ENCODE results near the gene GNAI2. TPM values are rescaled to one million over a fixed set of nuclear protein-coding genes. Genes with fewer than 3 reads are reported as not detected.

GNAI2 gene
- polyA plus RNA-seq, 1 donor (not counting 4 experiments of a cell fraction or from before 2014, with no cell fraction given) = 268 TPM

DNA sequence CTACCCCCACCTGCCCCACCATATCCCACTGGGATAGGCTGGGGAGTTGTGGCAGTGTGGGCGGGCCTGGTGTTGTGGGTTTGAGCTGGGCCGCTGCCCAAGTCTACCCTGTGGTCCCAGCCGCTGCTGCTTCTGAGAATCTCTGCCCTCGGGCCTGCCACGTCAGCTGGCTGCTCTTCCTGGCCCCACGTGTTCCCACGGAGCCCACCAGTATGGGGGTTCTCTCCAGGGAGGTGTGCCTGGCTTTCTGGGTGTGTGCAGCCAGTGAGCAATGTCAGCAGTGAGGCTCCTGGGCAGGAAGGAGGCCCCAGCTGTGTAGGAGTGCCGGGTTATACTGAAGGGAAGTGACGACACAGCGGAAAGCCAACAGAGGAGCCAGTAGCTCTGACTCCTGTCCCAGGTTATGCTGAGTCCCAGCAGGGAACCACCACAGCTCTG lies 10.5 kb downstream of the GNAI2 start:
- Histone ChIP-seq H4K20me1 (ENCODE audit: control insufficient read depth, extremely low read depth, insufficient read depth, low read length) (peaks cover 15% of the 10 kb centered on the region), H3K9me3 (ENCODE audit: control insufficient read depth, low read depth, low read length) (no peaks in the 10 kb centered on the region), H3K9ac (ENCODE audit: control insufficient read depth, extremely low read depth, insufficient read depth, low read length) (peak overlapping the region; percentile 76), H3K9me1 (ENCODE audit: control insufficient read depth, extremely low read depth, insufficient read depth, low read length) (peaks cover 1% of the 10 kb centered on the region), H3K27ac (ENCODE audit: control insufficient read depth, insufficient read depth, low read length) (peak overlapping the region; percentile 86), H3K4me1 (ENCODE audit: control insufficient read depth, extremely low read depth, insufficient read depth, low read length) (peaks cover 70% of the 10 kb centered on the region), H3K27me3 (ENCODE audit: control insufficient read depth, extremely low read depth, insufficient read depth, low read length) (no peaks in the 10 kb centered on the region), H3K36me3 (ENCODE audit: control insufficient read depth in 2 of 2, extremely low read depth in 1 of 2, insufficient read depth in 2 of 2, low read length in 2 of 2) (peaks cover 13 to 28% of the 10 kb centered on the region in 2 experiments), H3K4me2 (ENCODE audit: control insufficient read depth, extremely low read depth, insufficient read depth, low read depth, low read length) (peak overlapping the region; percentile 85), H2AFZ (ENCODE audit: control insufficient read depth, low read length) (no peak overlapping the region), H3K4me3 (ENCODE audit: control insufficient read depth in 2 of 3, extremely low read depth in 1 of 3, insufficient read depth in 2 of 3, low read depth in 1 of 3, low read length in 3 of 3) (peak overlapping the region in 1 of 3 experiments; percentile 61), H3K79me2 (ENCODE audit: control insufficient read depth, insufficient read depth, low read length) (peaks cover 82% of the 10 kb centered on the region)
- DNase-seq (ENCODE audit: low read depth, low spot score) (peak; percentile 96), FAIRE-seq (peak; percentile 93)
- TF ChIP-seq, protein P1, sequence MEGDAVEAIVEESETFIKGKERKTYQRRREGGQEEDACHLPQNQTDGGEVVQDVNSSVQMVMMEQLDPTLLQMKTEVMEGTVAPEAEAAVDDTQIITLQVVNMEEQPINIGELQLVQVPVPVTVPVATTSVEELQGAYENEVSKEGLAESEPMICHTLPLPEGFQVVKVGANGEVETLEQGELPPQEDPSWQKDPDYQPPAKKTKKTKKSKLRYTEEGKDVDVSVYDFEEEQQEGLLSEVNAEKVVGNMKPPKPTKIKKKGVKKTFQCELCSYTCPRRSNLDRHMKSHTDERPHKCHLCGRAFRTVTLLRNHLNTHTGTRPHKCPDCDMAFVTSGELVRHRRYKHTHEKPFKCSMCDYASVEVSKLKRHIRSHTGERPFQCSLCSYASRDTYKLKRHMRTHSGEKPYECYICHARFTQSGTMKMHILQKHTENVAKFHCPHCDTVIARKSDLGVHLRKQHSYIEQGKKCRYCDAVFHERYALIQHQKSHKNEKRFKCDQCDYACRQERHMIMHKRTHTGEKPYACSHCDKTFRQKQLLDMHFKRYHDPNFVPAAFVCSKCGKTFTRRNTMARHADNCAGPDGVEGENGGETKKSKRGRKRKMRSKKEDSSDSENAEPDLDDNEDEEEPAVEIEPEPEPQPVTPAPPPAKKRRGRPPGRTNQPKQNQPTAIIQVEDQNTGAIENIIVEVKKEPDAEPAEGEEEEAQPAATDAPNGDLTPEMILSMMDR (optimal IDR thresholded peaks at IDR 0.05 in 1 of 3, IDR thresholded peaks at IDR 0.05 in 1 of 3, conservative IDR thresholded peaks at IDR 0.05 in 1 of 3; ENCODE audit: extremely low read depth in 1 of 3, insufficient read depth in 2 of 3, low read length in 3 of 3) = no peak
- dilution Hi-C loops (cut with MboI; ENCODE audit: extremely low pct_ligation_motif_present, low sequenced_read_pairs) = no loop called here

DNA sequence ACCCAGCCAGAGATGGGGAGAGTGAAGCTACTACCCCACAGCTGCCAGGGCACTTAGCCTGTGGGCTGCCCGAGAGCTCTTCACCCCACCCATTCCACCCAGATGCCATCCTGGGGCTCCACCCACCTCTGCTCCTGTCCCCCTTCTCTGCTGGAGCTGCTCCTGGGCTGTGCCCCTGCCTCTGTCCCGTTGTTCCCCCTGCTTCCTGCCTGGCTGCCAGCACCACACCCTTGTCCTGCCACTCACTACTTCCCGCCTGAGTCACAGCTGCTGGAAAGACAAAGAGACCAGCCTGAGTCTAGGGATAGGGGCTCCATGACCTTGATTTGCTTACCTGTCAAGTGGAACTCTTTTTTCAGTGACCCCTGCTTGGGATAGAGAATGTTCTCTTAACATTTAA lies 12.4 kb downstream of the GNAI2 start:
- Histone ChIP-seq H4K20me1 (ENCODE audit: control insufficient read depth, extremely low read depth, insufficient read depth, low read length) (peaks cover 15% of the 10 kb centered on the region), H3K4me1 (ENCODE audit: control insufficient read depth, extremely low read depth, insufficient read depth, low read length) (peaks cover 58% of the 10 kb centered on the region), H3K36me3 (ENCODE audit: control insufficient read depth in 2 of 2, extremely low read depth in 1 of 2, insufficient read depth in 2 of 2, low read length in 2 of 2) (peaks cover 12 to 35% of the 10 kb centered on the region in 2 experiments), H3K79me2 (ENCODE audit: control insufficient read depth, insufficient read depth, low read length) (peaks cover 77% of the 10 kb centered on the region), H3K9me1 (ENCODE audit: control insufficient read depth, extremely low read depth, insufficient read depth, low read length) (peaks cover 3% of the 10 kb centered on the region), H3K9me3 (ENCODE audit: control insufficient read depth, low read depth, low read length) (no peaks in the 10 kb centered on the region), H3K4me3 (ENCODE audit: control insufficient read depth in 2 of 3, extremely low read depth in 1 of 3, insufficient read depth in 2 of 3, low read depth in 1 of 3, low read length in 3 of 3) (peak overlapping the region in 2 of 3 experiments; percentile 3 to 37), H3K27me3 (ENCODE audit: control insufficient read depth, extremely low read depth, insufficient read depth, low read length) (no peaks in the 10 kb centered on the region), H3K4me2 (ENCODE audit: control insufficient read depth, extremely low read depth, insufficient read depth, low read depth, low read length) (peak overlapping the region; percentile 64), H3K9ac (ENCODE audit: control insufficient read depth, extremely low read depth, insufficient read depth, low read length) (peak overlapping the region; percentile 57), H2AFZ (ENCODE audit: control insufficient read depth, low read length) (no peak overlapping the region), H3K27ac (ENCODE audit: control insufficient read depth, insufficient read depth, low read length) (peak overlapping the region; percentile 72)
- TF ChIP-seq, protein P1 (optimal IDR thresholded peaks at IDR 0.05 in 1 of 3, IDR thresholded peaks at IDR 0.05 in 1 of 3, conservative IDR thresholded peaks at IDR 0.05 in 1 of 3; ENCODE audit: extremely low read depth in 1 of 3, insufficient read depth in 2 of 3, low read length in 3 of 3) = no peak
- TF ChIP-seq EZH2 (IDR thresholded peaks at IDR 0.05; ENCODE audit: low read length) = no peak
- dilution Hi-C loops (cut with MboI; ENCODE audit: extremely low pct_ligation_motif_present, low sequenced_read_pairs) = no loop called here
- DNase-seq (ENCODE audit: low read depth, low spot score) (no peak), FAIRE-seq (peak; percentile 17)
